Psoas muscle (tissue), 8 donors: ENCODE results near the gene IQCE. TPM values are rescaled to one million over a fixed set of nuclear protein-coding genes. Genes with fewer than 3 reads are reported as not detected.

ENCODE experiments used
- ATAC-seq, 4 donors: fragments of 200-7000 bp; cut with Tn5 transposase; one replicate each; pipeline ENCODE4 v1.9.1; 2020; ENCODE audit warnings: moderate library complexity in 3 of 4, mild to moderate bottlenecking in 2 of 4
- DNase-seq, 2 donors: peaks; one replicate each; pipeline ENCODE4 v3.0.0-alpha.2; 2020
- H3K27ac ChIP-seq: fragments of 200-600 bp; one replicate; pipeline ENCODE4 v1.8.0; 2022
- H3K27me3 ChIP-seq, 3 donors: fragments of 200-600 bp in 1 of 3; one replicate each; pipeline versions ENCODE4 v1.6.1 to v1.8.0; 2013 to 2022; ENCODE audit warnings: low read length in 2 of 3, mild to moderate bottlenecking in 2 of 3, moderate library complexity in 1 of 3; ENCODE audit not compliant: insufficient read depth in 3 of 3
- H3K36me3 ChIP-seq, 2 donors: fragments of 200-600 bp in 1 of 2; one replicate each; pipeline versions ENCODE4 v1.6.1 to v1.8.0; 2013 to 2022; ENCODE audit warnings: low read depth in 1 of 2, mild to moderate bottlenecking in 1 of 2, moderate library complexity in 1 of 2; ENCODE audit not compliant: insufficient read depth in 1 of 2
- H3K4me1 ChIP-seq: fragments of 200-600 bp; one replicate; pipeline ENCODE4 v1.8.0; 2022
- H3K4me3 ChIP-seq: fragments of 200-600 bp; one replicate; pipeline ENCODE4 v1.8.0; 2022; ENCODE audit warnings: mild to moderate bottlenecking
- H3K9me3 ChIP-seq: fragments of 200-600 bp; one replicate; pipeline ENCODE4 v1.8.0; 2022
- CTCF ChIP-seq: fragments of 200-600 bp; IDR thresholded peaks from one replicate; pipeline ENCODE4 v1.8.0; 2022; ENCODE audit warnings: antibody characterized with exemption
- WGBS, 3 donors: extraction: QIAGEN DNeasy Blood & Tissue Kit; methylation state at CpG; one replicate each; pipeline versions ENCODE4 v1.1.6 to v1.1.7; 2013; 5-methylcytosine and 5-hydroxymethylcytosine counted together
- intact Hi-C, 2 donors: fragments of 100-400 bp; cut with DNase I; formaldehyde crosslinking; loops; one replicate each; pipeline versions ENCODE4 v1.11.0 to v1.14.2; 2022
- polyA plus RNA-seq, 3 donors: library from polyadenylated mRNA; stranded (reverse); fragments of 200-250 nt; gene quantifications; one replicate each; pipeline ENCODE4 v1.2.3, GENCODE V29; 2013
- total RNA-seq, 4 donors: library from RNA; stranded (reverse); fragmentation: NEBNext Ultra II Directional in 2 of 4; extraction: Animal tissue kit (Norgen Biotek cat#: 25700) in 2 of 4; gene quantifications; one replicate each; pipeline versions ENCODE4 v1.2.1 to v1.2.4, GENCODE V29; 2021 to 2023
- donor health status: healthy with polysubstance abuse.
- donor health status: DM: no; HTN: no; CAD: no; lungs with moderate emphysema.
- donor health status: Bipolar disorder and iron deficiency.
- donor health status: healthy.
- donor health status: DM: yes; HTN: yes; CAD: no.
- donor health status: DM: no; HTN: no; CAD: no.
- donor health status: DM: no; HTN: no; CAD: no.
- donor health status: DM: yes; HTN: yes; CAD: no.

The IQCE gene
- total and polyA plus RNA-seq, 7 donors: 2.4 to 9.6 (median 6.6) TPM

GRCh38 chr7:2633538-2634266, 74.9 kb downstream of the IQCE start:
- Histone ChIP-seq H3K27me3 (no peaks in the 10 kb centered on the region), H3K36me3 (no peaks in the 10 kb centered on the region), H3K4me3 (peak overlapping the region; percentile 86), H3K4me1 (peaks cover 44% of the 10 kb centered on the region), H3K9me3 (no peaks in the 10 kb centered on the region), H3K27ac (peak overlapping the region; percentile 61)
- DNase-seq (peak; percentile 74 to 80), ATAC-seq (peak in 3 of 4 donors; percentile 6 to 16 (median 13))
- no peak for TF ChIP-seq CTCF
- WGBS, 3 donors: 53 to 57% (median 55%) methylated on average over 21 to 22 of the region's 22 CpGs
- intact Hi-C loops: loop anchor here in 1 of 2 donors (5.0 kb wide), 1 partner anchor 76 kb away; the partner anchor contains the start of genes BRAT1 and IQCE

DNA sequence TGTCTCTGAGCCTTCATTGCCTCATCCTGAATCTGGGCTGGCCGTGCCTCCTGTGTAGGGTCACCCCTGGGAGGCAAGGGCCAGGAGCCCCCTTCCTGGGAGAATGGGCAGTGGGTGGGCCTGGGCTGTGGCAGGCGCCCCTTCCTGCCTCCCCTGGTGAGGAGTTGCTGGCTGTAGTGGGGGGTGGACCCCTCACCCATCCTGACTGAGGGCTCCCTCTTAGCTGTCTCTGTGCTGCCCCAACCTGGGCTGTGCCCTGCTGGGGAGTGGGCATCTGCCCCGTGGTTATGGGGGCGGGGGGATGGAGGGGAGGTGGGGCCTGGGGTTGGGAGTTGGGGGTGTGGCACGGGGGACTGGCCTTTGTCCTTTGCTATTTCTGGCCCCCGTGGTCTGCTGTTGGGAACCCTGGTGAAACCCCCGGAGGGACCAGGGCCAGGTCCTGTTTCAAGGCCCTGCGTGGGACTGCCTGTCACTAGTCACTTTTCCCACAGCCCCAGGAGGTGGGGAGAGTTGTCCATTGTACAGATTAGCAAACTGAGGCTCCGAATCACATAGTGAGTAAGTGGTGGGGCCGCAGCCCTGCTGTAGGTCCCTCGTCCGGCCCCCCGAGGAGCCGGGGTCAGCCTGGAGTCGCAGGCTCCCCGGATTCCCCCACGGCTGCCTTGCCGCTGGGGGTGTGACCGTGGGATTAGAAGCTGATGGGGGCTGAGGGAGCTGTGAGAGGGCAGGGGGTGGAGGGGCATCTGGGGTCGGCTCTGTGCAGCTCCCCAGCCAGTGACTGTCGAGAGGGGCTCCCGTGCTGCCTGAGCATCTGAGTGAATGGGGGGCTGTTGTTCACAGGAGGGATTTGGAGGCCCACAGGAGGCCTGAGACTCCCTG, 75.7 kb downstream of the IQCE start:
- H3K9me3 ChIP-seq: no peaks in the 10 kb centered on the region
- no peaks in the 10 kb centered on the region for H3K27me3 ChIP-seq
- peaks cover 48% of the 10 kb centered on the region for H3K4me1 ChIP-seq
- H3K36me3 ChIP-seq: no peaks in the 10 kb centered on the region
- no peak overlapping the region for H3K27ac ChIP-seq
- DNase-seq: no peak
- no peak for TF ChIP-seq CTCF
- no peak for ATAC-seq
- intact Hi-C loops: loop anchor here in 1 of 2 donors (5.0 kb wide), 1 partner anchor 77 kb away; the partner anchor contains the start of genes BRAT1 and IQCE
- WGBS, 3 donors: 89% methylated on average over 21 to 22 of the region's 22 CpGs
- H3K4me3 ChIP-seq: peak overlapping the region; percentile 86

GRCh38 chr7:2635148-2635668, 76.4 kb downstream of the IQCE start:
- Histone ChIP-seq H3K27ac (no peak overlapping the region), H3K4me1 (peaks cover 46% of the 10 kb centered on the region), H3K36me3 (no peaks in the 10 kb centered on the region), H3K4me3 (no peak overlapping the region), H3K27me3 (no peaks in the 10 kb centered on the region), H3K9me3 (no peaks in the 10 kb centered on the region)
- intact Hi-C loops: no loop called here
- WGBS, 3 donors: 94 to 95% (median 95%) methylated on average over 15 of the region's 15 CpGs
- DNase-seq: no peak
- ATAC-seq: no peak
- no peak for TF ChIP-seq CTCF

GRCh38 chr7:2635810-2636701, 77.3 kb downstream of the IQCE start:
- Histone ChIP-seq H3K27me3 (no peaks in the 10 kb centered on the region), H3K4me3 (no peak overlapping the region), H3K9me3 (no peaks in the 10 kb centered on the region), H3K27ac (no peak overlapping the region), H3K36me3 (no peaks in the 10 kb centered on the region), H3K4me1 (peaks cover 44% of the 10 kb centered on the region)
- intact Hi-C loops: no loop called here
- no peak for TF ChIP-seq CTCF
- ATAC-seq (no peak), DNase-seq (peak; percentile 64 to 72)
- WGBS, 3 donors: 58 to 81% (median 64%) methylated on average over 22 of the region's 22 CpGs
